Measurements from ENCODE around the gene DHRS3. TPM values are rescaled to one million over a fixed set of nuclear protein-coding genes. Genes with fewer than 3 reads are reported as not detected.

The DHRS3 gene
- total and polyA plus RNA-seq, 9 donors: 11.4 to 29.0 (median 21.1) TPM

GRCh38 chr1:12594490-12594889 lies 23.5 kb downstream of the DHRS3 start:
- Histone ChIP-seq H3K9me3 (replicated peaks; ENCODE audit: control insufficient read depth, low read depth, low read length) (no peaks in the 10 kb centered on the region), H3K4me1 (ENCODE audit: control insufficient read depth, insufficient read depth, low read length) (peaks cover 53% of the 10 kb centered on the region), H3K4me3 (ENCODE audit: low read length) (no peak overlapping the region), H3K27ac (ENCODE audit: low read length) (peak overlapping the region; percentile 57), H3K27me3 (ENCODE audit: control insufficient read depth, insufficient read depth, low read length) (peaks cover 14% of the 10 kb centered on the region), H3K36me3 (ENCODE audit: control insufficient read depth, insufficient read depth, low read length) (peaks cover 6% of the 10 kb centered on the region)
- DNase-seq: no peak
- WGBS (ENCODE audit: insufficient coverage): 79% methylated on average over 6 of the region's 6 CpGs

GRCh38 chr1:12593621-12594066 lies 24.4 kb downstream of the DHRS3 start:
- DNase-seq: peak; percentile 34
- H3K4me1 ChIP-seq (ENCODE audit: control insufficient read depth, insufficient read depth, low read length): peaks cover 47% of the 10 kb centered on the region
- peaks cover 14% of the 10 kb centered on the region for H3K27me3 ChIP-seq (ENCODE audit: control insufficient read depth, insufficient read depth, low read length)
- 29% methylated on average over 7 of the region's 7 CpGs for WGBS (ENCODE audit: insufficient coverage)
- H3K36me3 ChIP-seq (ENCODE audit: control insufficient read depth, insufficient read depth, low read length): peaks cover 6% of the 10 kb centered on the region
- no peak overlapping the region for H3K27ac ChIP-seq (ENCODE audit: low read length)
- H3K9me3 ChIP-seq (replicated peaks; ENCODE audit: control insufficient read depth, low read depth, low read length): no peaks in the 10 kb centered on the region
- H3K4me3 ChIP-seq (ENCODE audit: low read length): no peak overlapping the region

GRCh38 chr1:12592496-12592895 lies 25.5 kb downstream of the DHRS3 start:
- no peak for DNase-seq
- 69% methylated on average over 7 of the region's 7 CpGs for WGBS (ENCODE audit: insufficient coverage)
- peaks cover 45% of the 10 kb centered on the region for H3K4me1 ChIP-seq (ENCODE audit: control insufficient read depth, insufficient read depth, low read length)

GRCh38 chr1:12591267-12591938 lies 26.6 kb downstream of the DHRS3 start:
- Histone ChIP-seq H3K9me3 (replicated peaks; ENCODE audit: control insufficient read depth, low read depth, low read length) (no peaks in the 10 kb centered on the region), H3K36me3 (ENCODE audit: control insufficient read depth, insufficient read depth, low read length) (peaks cover 6% of the 10 kb centered on the region), H3K27me3 (ENCODE audit: control insufficient read depth, insufficient read depth, low read length) (peaks cover 16% of the 10 kb centered on the region), H3K4me1 (ENCODE audit: control insufficient read depth, insufficient read depth, low read length) (peaks cover 40% of the 10 kb centered on the region), H3K4me3 (ENCODE audit: low read length) (no peak overlapping the region), H3K27ac (ENCODE audit: low read length) (peak overlapping the region; percentile 17)
- peak; percentile 66 for DNase-seq
- WGBS (ENCODE audit: insufficient coverage): 66% methylated on average over 16 of the region's 19 CpGs

More at GRCh38 chr1:12592496-12592895, 25.5 kb downstream of the DHRS3 start:
- no peak overlapping the region for H3K27ac ChIP-seq (ENCODE audit: low read length)
- peaks cover 6% of the 10 kb centered on the region for H3K36me3 ChIP-seq (ENCODE audit: control insufficient read depth, insufficient read depth, low read length)
- peaks cover 14% of the 10 kb centered on the region for H3K27me3 ChIP-seq (ENCODE audit: control insufficient read depth, insufficient read depth, low read length)
- H3K4me3 ChIP-seq (ENCODE audit: low read length): no peak overlapping the region
- no peaks in the 10 kb centered on the region for H3K9me3 ChIP-seq (replicated peaks; ENCODE audit: control insufficient read depth, low read depth, low read length)

GRCh38 chr1:12588695-12589094 lies 29.3 kb downstream of the DHRS3 start:
- Histone ChIP-seq H3K27ac (ENCODE audit: low read length) (no peak overlapping the region), H3K4me3 (ENCODE audit: low read length) (no peak overlapping the region), H3K4me1 (ENCODE audit: control insufficient read depth, insufficient read depth, low read length) (peaks cover 21% of the 10 kb centered on the region), H3K9me3 (replicated peaks; ENCODE audit: control insufficient read depth, low read depth, low read length) (no peaks in the 10 kb centered on the region), H3K27me3 (ENCODE audit: control insufficient read depth, insufficient read depth, low read length) (peaks cover 5% of the 10 kb centered on the region), H3K36me3 (ENCODE audit: control insufficient read depth, insufficient read depth, low read length) (peaks cover 14% of the 10 kb centered on the region)
- DNase-seq: no peak
- WGBS (ENCODE audit: insufficient coverage): 63% methylated on average over 4 of the region's 8 CpGs

- 89% methylated on average over 6 of the region's 7 CpGs for WGBS (ENCODE audit: insufficient coverage)
- Histone ChIP-seq H3K4me3 (ENCODE audit: low read length) (no peak overlapping the region), H3K36me3 (ENCODE audit: control insufficient read depth, insufficient read depth, low read length) (peaks cover 14% of the 10 kb centered on the region), H3K9me3 (replicated peaks; ENCODE audit: control insufficient read depth, low read depth, low read length) (no peaks in the 10 kb centered on the region), H3K27me3 (ENCODE audit: control insufficient read depth, insufficient read depth, low read length) (peaks cover 5% of the 10 kb centered on the region), H3K4me1 (ENCODE audit: control insufficient read depth, insufficient read depth, low read length) (peaks cover 18% of the 10 kb centered on the region), H3K27ac (ENCODE audit: low read length) (no peak overlapping the region)
- no peak for DNase-seq
Observed at GRCh38 chr1:12587981-12588640, 29.9 kb downstream of the DHRS3 start.

GRCh38 chr1:12585951-12586942 lies 31.8 kb downstream of the DHRS3 start:
- Histone ChIP-seq H3K9me3 (replicated peaks; ENCODE audit: control insufficient read depth, low read depth, low read length) (no peaks in the 10 kb centered on the region), H3K36me3 (ENCODE audit: control insufficient read depth, insufficient read depth, low read length) (peaks cover 8% of the 10 kb centered on the region), H3K27me3 (ENCODE audit: control insufficient read depth, insufficient read depth, low read length) (peaks cover 3% of the 10 kb centered on the region), H3K27ac (ENCODE audit: low read length) (no peak overlapping the region), H3K4me1 (ENCODE audit: control insufficient read depth, insufficient read depth, low read length) (peaks cover 16% of the 10 kb centered on the region), H3K4me3 (ENCODE audit: low read length) (no peak overlapping the region)
- WGBS (ENCODE audit: insufficient coverage): 64% methylated on average over 7 of the region's 19 CpGs
- no peak for DNase-seq

GRCh38 chr1:12585536-12585935 lies 32.5 kb downstream of the DHRS3 start:
- Histone ChIP-seq H3K27me3 (ENCODE audit: control insufficient read depth, insufficient read depth, low read length) (peaks cover 3% of the 10 kb centered on the region), H3K4me3 (ENCODE audit: low read length) (no peak overlapping the region), H3K9me3 (replicated peaks; ENCODE audit: control insufficient read depth, low read depth, low read length) (no peaks in the 10 kb centered on the region), H3K36me3 (ENCODE audit: control insufficient read depth, insufficient read depth, low read length) (peaks cover 8% of the 10 kb centered on the region), H3K27ac (ENCODE audit: low read length) (no peak overlapping the region), H3K4me1 (ENCODE audit: control insufficient read depth, insufficient read depth, low read length) (peaks cover 9% of the 10 kb centered on the region)
- WGBS (ENCODE audit: insufficient coverage): 87% methylated on average over 7 of the region's 10 CpGs
- DNase-seq: no peak

GRCh38 chr1:12584900-12585525 lies 33.0 kb downstream of the DHRS3 start:
- DNase-seq: no peak
- peaks cover 14% of the 10 kb centered on the region for H3K4me1 ChIP-seq (ENCODE audit: control insufficient read depth, insufficient read depth, low read length)
- WGBS (ENCODE audit: insufficient coverage): 80% methylated on average over 1 of the region's 6 CpGs
- no peak overlapping the region for H3K4me3 ChIP-seq (ENCODE audit: low read length)
- no peak overlapping the region for H3K27ac ChIP-seq (ENCODE audit: low read length)
- no peaks in the 10 kb centered on the region for H3K9me3 ChIP-seq (replicated peaks; ENCODE audit: control insufficient read depth, low read depth, low read length)
- peaks cover 3% of the 10 kb centered on the region for H3K27me3 ChIP-seq (ENCODE audit: control insufficient read depth, insufficient read depth, low read length)
- H3K36me3 ChIP-seq (ENCODE audit: control insufficient read depth, insufficient read depth, low read length): peaks cover 11% of the 10 kb centered on the region
